ENCODE results near the gene RPL37.
"Not testable (repeated sequence)": the region's sequence is repeated elsewhere in the genome, so short reads cannot be mapped to it uniquely, and the experiment has no call there.

RPL37 gene

GRCh38 chr5:40798012-40798800 is 36.8 kb downstream of the RPL37 start, which contains the start of gene PRKAA1:
TSS of gene PRKAA1 (minus strand) at chr5:40798374. CDS start at chr5:40798189, 185 bp downstream.
- Histone ChIP-seq H3K27ac (ENCODE audit: low read depth, low read length) (peak within 1 kb of the TSS; percentile 88), H3K36me3 (ENCODE audit: control insufficient read depth in 1 of 2, insufficient read depth in 2 of 2, low read length in 2 of 2) (no peaks in the 10 kb centered on the region), H3K4me1 (ENCODE audit: control insufficient read depth in 1 of 2, insufficient read depth in 2 of 2, low read length in 2 of 2) (peaks cover 11 to 16% of the 10 kb centered on the region in 2 donors), H3K9me3 (ENCODE audit: control insufficient read depth in 1 of 2, low read length in 2 of 2) (no peaks in the 10 kb centered on the region), H3K27me3 (ENCODE audit: control insufficient read depth in 1 of 2, insufficient read depth in 2 of 2, low read length in 2 of 2) (no peaks in the 10 kb centered on the region), H3K4me3 (ENCODE audit: low read depth in 1 of 2, low read length in 2 of 2) (peak within 1 kb of the TSS; percentile 89 to 96), H3K9ac (ENCODE audit: low read depth in 1 of 2, low read length in 2 of 2) (peak within 1 kb of the TSS; percentile 55 to 94)

- Histone ChIP-seq H3K4me1 (ENCODE audit: control insufficient read depth in 1 of 2, insufficient read depth in 2 of 2, low read length in 2 of 2) (peaks cover 14 to 16% of the 10 kb centered on the region in 2 donors), H3K27ac (ENCODE audit: low read depth, low read length) (peak overlapping the region; percentile 88), H3K36me3 (ENCODE audit: control insufficient read depth in 1 of 2, insufficient read depth in 2 of 2, low read length in 2 of 2) (no peaks in the 10 kb centered on the region), H3K9ac (ENCODE audit: low read depth in 1 of 2, low read length in 2 of 2) (peak overlapping the region; percentile 55 to 94), H3K9me3 (ENCODE audit: control insufficient read depth in 1 of 2, low read length in 2 of 2) (no peaks in the 10 kb centered on the region), H3K4me3 (ENCODE audit: low read depth in 1 of 2, low read length in 2 of 2) (peak overlapping the region; percentile 73 to 96), H3K27me3 (ENCODE audit: control insufficient read depth in 1 of 2, insufficient read depth in 2 of 2, low read length in 2 of 2) (no peaks in the 10 kb centered on the region)
Observed at GRCh38 chr5:40797273-40798011, 37.6 kb downstream of the RPL37 start.

- peak overlapping the region; percentile 73 to 96 for H3K4me3 ChIP-seq (ENCODE audit: low read depth in 1 of 2, low read length in 2 of 2)
- no peaks in the 10 kb centered on the region for H3K9me3 ChIP-seq (ENCODE audit: control insufficient read depth in 1 of 2, low read length in 2 of 2)
- peaks cover 16 to 23% of the 10 kb centered on the region in 2 donors for H3K4me1 ChIP-seq (ENCODE audit: control insufficient read depth in 1 of 2, insufficient read depth in 2 of 2, low read length in 2 of 2)
- H3K27ac ChIP-seq (ENCODE audit: low read depth, low read length) = no peak overlapping the region
- peak overlapping the region; percentile 55 to 80 for H3K9ac ChIP-seq (ENCODE audit: low read depth in 1 of 2, low read length in 2 of 2)
- no peaks in the 10 kb centered on the region for H3K36me3 ChIP-seq (ENCODE audit: control insufficient read depth in 1 of 2, insufficient read depth in 2 of 2, low read length in 2 of 2)
- no peaks in the 10 kb centered on the region for H3K27me3 ChIP-seq (ENCODE audit: control insufficient read depth in 1 of 2, insufficient read depth in 2 of 2, low read length in 2 of 2)
Observed at GRCh38 chr5:40796487-40796889, 38.5 kb downstream of the RPL37 start.

DNA sequence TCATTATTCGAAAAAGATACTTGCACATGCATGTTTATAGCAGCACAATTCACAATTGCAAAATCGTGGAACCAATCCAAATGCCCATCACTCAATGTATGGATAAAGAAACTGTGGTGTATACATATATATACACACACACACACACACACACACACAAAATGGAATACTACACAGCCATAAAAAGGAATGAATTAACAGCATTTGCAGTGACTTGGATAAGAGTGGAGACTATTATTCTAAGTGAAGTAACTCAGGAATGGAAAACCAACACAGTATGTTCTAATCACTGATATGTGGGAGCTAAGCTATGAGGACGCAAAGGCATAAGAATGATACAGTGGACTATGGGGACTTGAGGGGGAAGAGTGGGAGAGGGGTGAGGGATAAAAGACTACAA is 40.1 kb downstream of the RPL37 start:
- H3K27me3 ChIP-seq (ENCODE audit: control insufficient read depth in 1 of 2, insufficient read depth in 2 of 2, low read length in 2 of 2); H3K4me3 ChIP-seq (ENCODE audit: low read depth in 1 of 2, low read length in 2 of 2); H3K9me3 ChIP-seq (ENCODE audit: control insufficient read depth in 1 of 2, low read length in 2 of 2); H3K27ac ChIP-seq (ENCODE audit: low read depth, low read length); H3K36me3 ChIP-seq (ENCODE audit: control insufficient read depth in 1 of 2, insufficient read depth in 2 of 2, low read length in 2 of 2); H3K9ac ChIP-seq (ENCODE audit: low read depth in 1 of 2, low read length in 2 of 2): not testable (repeated sequence)
- H3K4me1 ChIP-seq (ENCODE audit: control insufficient read depth in 1 of 2, insufficient read depth in 2 of 2, low read length in 2 of 2) = peaks cover 19 to 34% of the 10 kb centered on the region in 2 donors

DNA sequence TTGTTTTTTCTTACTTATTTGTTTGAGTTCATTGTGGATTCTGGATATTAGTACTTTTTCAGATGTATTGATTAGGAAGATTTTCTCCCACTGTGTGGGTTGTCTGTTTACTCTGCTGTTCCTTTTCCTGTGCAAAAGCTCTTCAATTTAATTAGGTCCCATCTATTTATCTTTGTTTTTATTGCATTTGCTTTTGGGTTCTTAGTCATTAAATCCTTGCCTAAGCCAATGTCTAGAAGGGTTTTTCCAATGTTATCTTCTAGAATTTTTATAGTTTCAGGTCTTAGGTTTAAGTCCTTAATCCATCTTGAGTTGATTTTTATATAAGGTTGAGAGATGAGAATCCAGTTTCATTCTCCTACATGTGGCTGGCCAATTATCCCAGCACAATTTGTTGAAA is 40.7 kb downstream of the RPL37 start:
- H3K9me3 ChIP-seq (ENCODE audit: control insufficient read depth in 1 of 2, low read length in 2 of 2); H3K27ac ChIP-seq (ENCODE audit: low read depth, low read length); H3K27me3 ChIP-seq (ENCODE audit: control insufficient read depth in 1 of 2, insufficient read depth in 2 of 2, low read length in 2 of 2); H3K36me3 ChIP-seq (ENCODE audit: control insufficient read depth in 1 of 2, insufficient read depth in 2 of 2, low read length in 2 of 2); H3K9ac ChIP-seq (ENCODE audit: low read depth in 1 of 2, low read length in 2 of 2); H3K4me3 ChIP-seq (ENCODE audit: low read depth in 1 of 2, low read length in 2 of 2): not testable (repeated sequence)
- peaks cover 20 to 35% of the 10 kb centered on the region in 2 donors for H3K4me1 ChIP-seq (ENCODE audit: control insufficient read depth in 1 of 2, insufficient read depth in 2 of 2, low read length in 2 of 2)

- H3K4me1 ChIP-seq (ENCODE audit: control insufficient read depth in 1 of 2, insufficient read depth in 2 of 2, low read length in 2 of 2) = peaks cover 24 to 37% of the 10 kb centered on the region in 2 donors
- not testable (repeated sequence) for H3K9ac ChIP-seq (ENCODE audit: low read depth in 1 of 2, low read length in 2 of 2); H3K27ac ChIP-seq (ENCODE audit: low read depth, low read length); H3K4me3 ChIP-seq (ENCODE audit: low read depth in 1 of 2, low read length in 2 of 2); H3K27me3 ChIP-seq (ENCODE audit: control insufficient read depth in 1 of 2, insufficient read depth in 2 of 2, low read length in 2 of 2); H3K9me3 ChIP-seq (ENCODE audit: control insufficient read depth in 1 of 2, low read length in 2 of 2); H3K36me3 ChIP-seq (ENCODE audit: control insufficient read depth in 1 of 2, insufficient read depth in 2 of 2, low read length in 2 of 2)
Observed at GRCh38 chr5:40792691-40793090, 42.3 kb downstream of the RPL37 start.

- peak overlapping the region in 1 of 2 donors; percentile 27 for H3K4me3 ChIP-seq (ENCODE audit: low read depth in 1 of 2, low read length in 2 of 2)
- no peaks in the 10 kb centered on the region for H3K36me3 ChIP-seq (ENCODE audit: control insufficient read depth in 1 of 2, insufficient read depth in 2 of 2, low read length in 2 of 2)
- peaks cover 18 to 40% of the 10 kb centered on the region in 2 donors for H3K4me1 ChIP-seq (ENCODE audit: control insufficient read depth in 1 of 2, insufficient read depth in 2 of 2, low read length in 2 of 2)
- no peaks in the 10 kb centered on the region for H3K27me3 ChIP-seq (ENCODE audit: control insufficient read depth in 1 of 2, insufficient read depth in 2 of 2, low read length in 2 of 2)
- H3K9ac ChIP-seq (ENCODE audit: low read depth in 1 of 2, low read length in 2 of 2) = no peak overlapping the region
- no peak overlapping the region for H3K27ac ChIP-seq (ENCODE audit: low read depth, low read length)
- peaks cover 0 to 3% of the 10 kb centered on the region in 2 donors for H3K9me3 ChIP-seq (ENCODE audit: control insufficient read depth in 1 of 2, low read length in 2 of 2)
Observed at GRCh38 chr5:40791715-40792139, 43.3 kb downstream of the RPL37 start.

GRCh38 chr5:40790947-40791593 is 44.0 kb downstream of the RPL37 start:
- peak overlapping the region in 1 of 2 donors; percentile 27 for H3K4me3 ChIP-seq (ENCODE audit: low read depth in 1 of 2, low read length in 2 of 2)
- H3K36me3 ChIP-seq (ENCODE audit: control insufficient read depth in 1 of 2, insufficient read depth in 2 of 2, low read length in 2 of 2) = no peaks in the 10 kb centered on the region
- H3K27ac ChIP-seq (ENCODE audit: low read depth, low read length) = no peak overlapping the region
- H3K4me1 ChIP-seq (ENCODE audit: control insufficient read depth in 1 of 2, insufficient read depth in 2 of 2, low read length in 2 of 2) = peaks cover 11 to 36% of the 10 kb centered on the region in 2 donors
- no peaks in the 10 kb centered on the region for H3K27me3 ChIP-seq (ENCODE audit: control insufficient read depth in 1 of 2, insufficient read depth in 2 of 2, low read length in 2 of 2)
- H3K9me3 ChIP-seq (ENCODE audit: control insufficient read depth in 1 of 2, low read length in 2 of 2) = peaks cover 0 to 3% of the 10 kb centered on the region in 2 donors
- H3K9ac ChIP-seq (ENCODE audit: low read depth in 1 of 2, low read length in 2 of 2) = no peak overlapping the region

- not testable (repeated sequence) for H3K9me3 ChIP-seq (ENCODE audit: control insufficient read depth in 1 of 2, low read length in 2 of 2); H3K9ac ChIP-seq (ENCODE audit: low read depth in 1 of 2, low read length in 2 of 2); H3K27me3 ChIP-seq (ENCODE audit: control insufficient read depth in 1 of 2, insufficient read depth in 2 of 2, low read length in 2 of 2); H3K36me3 ChIP-seq (ENCODE audit: control insufficient read depth in 1 of 2, insufficient read depth in 2 of 2, low read length in 2 of 2); H3K4me3 ChIP-seq (ENCODE audit: low read depth in 1 of 2, low read length in 2 of 2); H3K27ac ChIP-seq (ENCODE audit: low read depth, low read length)
- peaks cover 17 to 40% of the 10 kb centered on the region in 2 donors for H3K4me1 ChIP-seq (ENCODE audit: control insufficient read depth in 1 of 2, insufficient read depth in 2 of 2, low read length in 2 of 2)
Observed at GRCh38 chr5:40788941-40789340, 46.1 kb downstream of the RPL37 start.

DNA sequence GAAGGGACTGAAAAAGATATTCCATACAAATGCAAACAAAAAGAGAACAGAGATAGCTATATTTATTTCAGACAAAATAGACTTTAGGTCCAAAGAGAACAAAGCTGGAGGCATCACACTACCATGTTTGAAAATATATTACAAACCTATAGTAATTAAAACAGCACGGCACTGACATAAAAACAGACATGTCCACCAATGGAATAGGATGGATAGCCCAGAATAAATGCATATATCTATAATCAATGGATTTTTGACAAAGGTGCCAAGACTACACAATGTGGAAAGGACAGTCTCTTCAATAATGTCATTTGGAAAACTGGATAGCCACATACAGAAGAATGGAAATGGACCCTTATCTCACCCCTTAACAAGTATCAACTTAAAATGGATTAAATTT is 47.0 kb downstream of the RPL37 start:
- H3K4me3 ChIP-seq (ENCODE audit: low read depth in 1 of 2, low read length in 2 of 2) = no peak overlapping the region

More for the DNA sequence above, 47.0 kb downstream of the RPL37 start:
- H3K9ac ChIP-seq (ENCODE audit: low read depth in 1 of 2, low read length in 2 of 2) = no peak overlapping the region
- peaks cover 17 to 44% of the 10 kb centered on the region in 2 donors for H3K4me1 ChIP-seq (ENCODE audit: control insufficient read depth in 1 of 2, insufficient read depth in 2 of 2, low read length in 2 of 2)
- no peaks in the 10 kb centered on the region for H3K27me3 ChIP-seq (ENCODE audit: control insufficient read depth in 1 of 2, insufficient read depth in 2 of 2, low read length in 2 of 2)
- peaks cover 0 to 3% of the 10 kb centered on the region in 2 donors for H3K9me3 ChIP-seq (ENCODE audit: control insufficient read depth in 1 of 2, low read length in 2 of 2)
- H3K27ac ChIP-seq (ENCODE audit: low read depth, low read length) = no peak overlapping the region
- no peaks in the 10 kb centered on the region for H3K36me3 ChIP-seq (ENCODE audit: control insufficient read depth in 1 of 2, insufficient read depth in 2 of 2, low read length in 2 of 2)
